Islet precursor cell (in vitro differentiated cells): ENCODE results near the gene RNF19B.
A peak's percentile ranks its signal among the peaks of the same experiment; 100 is the strongest.
"Not testable (repeated sequence)": the region's sequence is repeated elsewhere in the genome, so short reads cannot be mapped to it uniquely, and the experiment has no call there.

Source experiments
- DNase-seq: peaks from one replicate; pipeline ENCODE4 v3.0.0-alpha.2; 2018

Gene RNF19B

DNA sequence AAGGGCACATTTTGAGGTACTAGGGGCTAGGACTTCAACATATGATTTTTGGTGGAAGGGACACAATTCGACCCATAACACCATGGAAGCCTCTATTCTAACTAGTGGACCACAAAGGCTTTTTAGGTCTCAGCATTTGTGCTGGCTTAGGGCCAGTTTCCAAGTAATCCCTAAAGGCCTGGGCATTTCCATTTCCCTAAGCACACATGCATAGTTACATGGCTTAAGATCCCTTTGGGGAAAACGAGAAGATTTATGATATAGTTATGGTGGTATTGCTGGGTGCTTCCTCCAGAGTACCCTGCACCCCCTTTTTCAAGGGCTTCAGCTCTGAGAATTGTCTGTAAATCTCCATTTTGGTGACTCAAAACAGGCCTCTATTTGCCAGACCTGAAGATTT, 35.2 kb downstream of the RNF19B start:
- no peak for DNase-seq

DNA sequence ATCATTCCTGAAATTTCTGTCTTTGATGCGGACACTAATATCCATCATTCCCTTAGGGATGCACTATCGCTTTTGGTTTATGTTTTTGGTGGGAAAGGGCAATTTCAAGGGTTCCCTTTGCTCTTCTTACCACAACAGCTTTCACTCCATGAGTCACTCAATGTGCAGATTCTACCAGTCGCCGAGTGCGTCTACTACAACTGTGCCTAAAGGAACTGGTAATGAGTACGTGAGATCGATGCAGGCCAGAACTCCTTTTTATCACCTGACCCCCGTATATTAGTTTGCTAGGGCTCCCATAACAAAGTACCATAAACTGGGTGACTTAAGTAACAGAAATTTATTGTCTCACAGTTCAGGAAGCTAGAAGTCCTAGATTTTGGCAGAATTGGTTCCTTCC, 35.9 kb downstream of the RNF19B start:
- peak; percentile 63 for DNase-seq

DNA sequence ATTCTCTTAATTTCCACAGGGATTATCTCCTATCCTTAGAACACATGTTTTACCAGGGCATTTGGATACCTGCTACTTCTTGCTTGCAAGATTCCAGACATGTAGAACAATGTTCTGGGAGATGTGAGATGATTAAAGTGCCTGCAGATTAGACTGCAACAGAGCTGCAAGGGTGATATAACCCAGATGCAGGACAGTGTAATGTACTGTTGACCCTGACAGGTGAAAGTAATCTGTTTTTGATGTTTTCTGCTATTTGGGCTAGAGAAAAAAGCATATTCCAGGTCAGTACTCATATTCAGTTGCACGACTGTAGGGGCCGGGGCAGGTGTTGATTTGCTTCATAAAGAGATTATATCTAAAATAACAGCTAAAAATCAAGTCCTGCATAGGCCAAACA, 36.3 kb downstream of the RNF19B start:
- no peak for DNase-seq

DNA sequence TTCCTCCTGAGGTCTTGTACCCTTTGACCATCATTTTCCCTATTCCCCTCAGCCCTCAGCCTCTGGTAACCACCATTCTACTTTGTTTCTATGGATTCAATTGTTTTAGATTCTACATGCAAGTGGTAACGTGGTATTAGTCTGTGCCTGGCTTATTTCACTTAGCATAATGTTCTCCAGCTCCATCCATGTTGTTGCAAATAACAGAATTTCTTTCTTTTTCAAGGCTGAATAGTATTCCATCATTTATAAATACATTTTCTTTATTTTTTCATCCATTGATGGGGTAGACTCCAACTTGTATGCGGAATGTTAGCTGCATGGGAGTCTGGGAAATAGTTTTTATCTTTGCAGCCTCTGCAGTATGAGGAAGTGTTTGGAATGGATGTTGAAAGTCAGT, 37.2 kb downstream of the RNF19B start:
- DNase-seq: no peak

DNA sequence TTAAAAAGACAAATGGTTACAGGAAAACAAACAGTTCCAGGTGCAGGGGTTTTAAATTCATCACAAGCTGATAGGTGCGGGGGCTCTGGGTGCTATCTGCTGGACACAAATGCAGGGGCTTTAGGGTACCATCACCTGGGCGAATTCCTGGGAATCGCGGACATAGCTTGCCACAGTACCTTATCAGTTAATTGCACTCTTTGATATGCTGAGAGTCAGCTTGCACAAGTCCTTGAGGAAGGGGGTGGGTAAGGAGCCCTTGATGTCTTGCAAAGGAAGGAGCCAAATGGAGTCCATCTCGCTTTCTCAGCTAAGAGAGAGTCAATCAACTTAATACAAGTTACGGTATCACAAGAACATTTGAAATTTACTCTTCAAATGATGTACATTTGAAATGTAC, 38.0 kb downstream of the RNF19B start:
- no peak for DNase-seq

DNA sequence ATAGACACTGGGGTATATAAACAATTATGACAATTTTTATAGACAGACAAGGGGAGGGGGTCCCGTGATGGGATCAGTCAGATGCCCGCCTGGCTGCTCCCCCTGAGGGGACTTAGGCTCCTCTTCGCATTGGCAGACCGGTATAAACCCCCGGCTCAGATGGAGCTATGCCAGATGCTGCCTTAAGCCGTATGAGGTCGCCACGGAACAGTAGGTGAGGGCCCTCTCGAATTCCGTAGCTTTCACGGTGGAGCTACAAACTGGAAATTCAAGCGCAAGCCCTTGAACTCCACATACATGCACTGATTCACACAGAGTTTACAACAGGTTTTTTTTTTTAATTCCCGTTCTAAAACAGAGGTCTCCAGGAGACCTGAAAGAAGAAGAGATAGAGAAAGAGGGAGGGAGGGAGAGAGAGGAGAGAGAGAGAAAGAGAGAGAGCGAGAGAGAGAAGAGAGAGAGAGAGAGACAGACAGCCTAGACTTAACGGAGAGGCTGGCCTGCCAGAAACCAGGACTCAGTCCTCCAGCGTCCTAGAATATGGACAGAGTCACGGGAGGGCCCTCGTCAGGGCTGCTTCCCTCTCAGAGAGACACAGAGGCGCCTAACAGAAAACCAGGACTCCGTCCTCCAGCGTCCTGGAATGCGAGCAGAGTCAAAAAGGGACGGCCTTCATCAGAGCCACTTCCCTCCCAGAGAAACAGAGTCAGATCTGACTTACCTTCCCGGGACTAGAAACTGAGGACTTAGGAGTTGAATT, 39.0 kb downstream of the RNF19B start:
- DNase-seq: peak; percentile 91

DNA sequence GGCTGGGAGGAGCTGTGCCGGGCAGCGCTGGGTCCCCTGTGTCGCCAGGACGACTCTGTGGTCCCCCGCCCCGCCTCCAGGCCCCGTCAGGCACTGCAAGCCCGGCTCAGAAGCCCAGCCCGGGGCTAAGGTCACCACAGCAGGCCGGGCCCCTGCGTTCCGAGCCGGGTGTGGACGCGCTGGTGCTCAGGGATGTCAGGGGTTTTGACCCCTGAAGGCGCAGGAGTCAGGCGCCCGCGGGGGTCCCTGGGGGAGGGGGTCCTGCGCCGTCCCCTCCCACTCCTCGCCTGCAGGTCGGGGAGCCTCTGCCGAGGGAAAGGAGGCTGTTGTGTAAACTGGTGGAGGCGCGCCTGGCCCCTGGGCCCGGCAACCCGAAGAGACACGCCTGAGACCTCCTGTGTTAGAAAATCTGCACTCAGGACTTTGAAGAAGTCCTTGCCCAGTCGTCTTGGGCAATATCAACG, 39.7 kb downstream of the RNF19B start:
- DNase-seq: peak; percentile 83

DNA sequence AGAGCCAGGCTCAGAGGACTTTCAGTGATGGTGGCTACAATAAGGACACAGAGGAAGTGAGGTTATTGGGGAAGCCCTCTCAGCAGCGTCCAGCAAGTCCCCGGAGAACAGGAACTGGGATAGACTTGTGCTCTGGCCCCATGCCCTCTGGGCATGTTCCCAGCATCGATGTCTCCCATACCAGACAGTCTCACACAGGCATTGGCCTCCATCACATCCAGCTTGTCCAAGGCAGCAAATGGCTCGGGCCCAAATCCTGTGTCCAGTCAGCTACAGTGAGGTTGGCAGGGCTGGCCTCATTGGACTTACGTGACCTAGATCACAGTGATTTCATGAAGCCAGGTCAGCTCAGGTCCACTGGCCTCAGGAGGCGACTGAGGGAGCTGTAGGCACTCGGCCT, 43.8 kb downstream of the RNF19B start:
- peak; percentile 71 for DNase-seq

DNA sequence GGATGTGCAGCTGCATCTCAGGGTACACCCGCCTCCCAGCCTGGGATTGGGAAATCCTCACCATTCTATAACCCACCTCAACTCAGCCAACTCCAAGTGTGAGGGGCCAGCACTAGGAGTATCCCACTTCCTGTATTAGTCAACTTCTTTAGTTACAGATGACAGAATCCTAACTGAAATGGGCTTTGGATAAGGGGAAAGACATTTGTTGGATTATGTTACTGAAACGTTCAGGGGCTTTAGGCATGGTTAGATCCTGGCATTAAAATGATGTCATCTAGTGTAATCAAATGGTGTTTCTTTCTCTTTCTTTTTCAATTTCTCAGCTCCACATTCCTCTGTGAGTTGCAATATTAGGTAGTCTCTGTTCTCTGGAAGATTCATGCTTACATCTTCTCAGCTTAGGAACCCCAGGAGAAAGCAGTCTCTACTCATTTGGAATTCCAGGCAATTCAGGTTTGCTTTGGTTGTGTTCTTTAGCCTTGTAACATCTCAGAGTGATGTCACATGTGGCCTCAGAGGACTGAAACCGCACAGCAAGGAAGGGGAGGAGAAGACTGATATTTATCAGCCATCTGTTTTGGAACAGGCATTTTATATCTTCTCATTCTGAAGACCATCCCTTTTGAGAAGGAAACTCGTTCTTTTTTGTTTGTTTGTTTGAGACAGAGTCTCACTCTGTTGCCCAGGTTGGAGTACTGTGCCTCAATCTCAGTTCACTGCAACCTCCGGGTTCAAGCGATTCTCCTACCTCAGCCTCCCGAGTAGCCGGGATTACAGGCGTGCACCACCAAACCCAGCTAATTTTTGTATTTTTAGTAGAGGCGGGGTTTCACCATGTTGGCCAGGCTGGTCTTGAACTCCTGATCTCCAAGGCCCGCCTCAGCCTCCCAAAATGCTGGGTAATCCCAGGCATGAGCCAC, 44.5 kb downstream of the RNF19B start:
- DNase-seq: no peak

DNA sequence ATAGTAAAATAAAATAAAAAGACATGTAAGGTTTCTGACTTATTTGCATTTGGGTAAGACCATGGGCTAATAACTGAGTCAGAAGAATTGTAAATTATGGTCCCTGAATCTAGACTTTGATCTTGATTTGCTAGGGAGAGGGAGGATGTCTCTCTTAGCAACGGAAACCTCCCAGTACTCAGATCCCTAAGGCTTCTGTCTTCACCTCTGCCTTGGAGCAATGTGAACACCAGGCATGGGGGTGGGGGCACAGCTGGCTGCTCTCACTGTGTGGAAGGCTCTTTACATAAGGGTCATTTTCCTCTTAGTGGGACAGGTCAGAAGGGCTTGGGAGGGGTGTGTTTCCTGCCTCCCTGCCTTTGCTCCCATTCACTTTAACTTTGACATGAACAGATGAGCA, 46.4 kb downstream of the RNF19B start:
- DNase-seq: no peak

DNA sequence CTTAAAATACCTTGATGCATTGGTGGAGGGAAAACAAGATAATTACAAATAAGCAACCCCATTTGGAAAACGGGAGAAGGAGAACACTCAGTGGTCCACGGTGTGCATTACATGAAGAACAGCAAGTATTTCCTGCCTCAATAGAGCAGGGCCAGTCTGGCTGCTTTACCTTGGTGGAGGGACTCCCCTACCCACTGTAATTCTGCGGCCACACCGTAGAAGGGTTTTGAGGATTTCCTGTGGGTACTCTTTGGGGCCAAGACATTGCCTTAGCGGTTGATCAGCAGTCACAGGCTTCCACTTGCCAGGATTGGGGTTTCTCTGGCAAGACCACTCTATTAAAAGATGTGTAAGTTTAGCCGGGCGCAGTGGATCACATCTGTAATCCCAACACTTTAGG, 47.1 kb downstream of the RNF19B start:
- DNase-seq: no peak

DNA sequence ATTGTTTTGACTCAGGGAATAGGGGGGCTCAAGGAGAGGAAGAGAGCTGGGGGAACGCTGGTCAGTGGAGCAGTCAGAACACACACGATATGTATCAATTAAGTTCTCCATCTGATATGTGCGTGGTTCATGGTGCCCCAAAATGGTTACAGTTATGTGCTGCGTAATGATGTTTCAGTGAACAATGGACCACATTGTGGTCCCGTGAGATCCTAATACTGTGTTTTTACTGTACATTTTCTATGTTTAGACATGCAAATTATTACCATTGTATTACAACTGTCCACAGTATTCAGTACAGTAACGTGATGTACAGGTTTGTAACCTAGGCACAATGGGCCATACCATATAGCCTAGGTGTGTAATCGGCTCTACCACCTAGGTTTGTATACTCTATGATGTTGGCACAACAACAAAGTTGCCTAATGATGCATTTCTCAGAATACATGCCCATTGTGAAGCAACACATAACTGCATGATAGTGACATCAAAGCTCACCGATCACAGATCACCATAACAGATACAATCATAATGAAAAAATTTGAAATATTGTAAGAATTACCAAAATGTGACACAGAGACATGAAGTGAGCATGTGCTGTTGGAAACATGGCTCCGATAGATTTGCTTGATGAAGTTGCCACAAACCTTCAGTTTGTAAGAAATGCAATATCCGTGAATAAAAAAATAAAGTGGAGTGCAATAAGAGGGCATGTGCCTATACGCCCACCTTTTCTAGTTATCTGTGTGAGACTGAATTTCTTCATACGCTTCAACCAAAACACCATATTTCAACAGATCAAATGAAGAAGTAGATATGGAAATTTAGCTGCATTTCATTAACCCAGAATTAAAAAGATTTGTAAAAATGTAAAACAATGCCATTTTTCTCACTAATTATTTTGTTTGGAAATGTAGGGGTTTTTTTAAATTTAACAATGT, 48.6 kb downstream of the RNF19B start:
- no peak for DNase-seq

DNA sequence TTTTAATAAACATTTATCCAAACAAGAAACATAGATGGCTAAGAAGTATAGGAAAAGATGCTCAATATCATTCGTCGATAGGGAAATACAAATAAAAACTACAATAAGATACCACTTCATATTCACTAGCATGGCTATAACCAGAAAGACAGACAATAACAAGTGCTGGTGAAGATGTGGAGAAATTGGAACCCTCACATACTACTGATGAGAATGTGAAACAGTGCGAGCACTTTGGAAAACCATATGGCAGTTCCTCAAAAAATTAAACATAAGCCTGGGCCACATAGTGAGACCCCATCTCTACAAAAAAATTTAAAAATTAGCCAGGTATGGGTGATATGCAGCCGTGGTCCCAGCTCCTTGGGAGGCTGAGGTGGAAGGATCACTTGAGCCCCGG, 54.3 kb downstream of the RNF19B start:
- DNase-seq: no peak

DNA sequence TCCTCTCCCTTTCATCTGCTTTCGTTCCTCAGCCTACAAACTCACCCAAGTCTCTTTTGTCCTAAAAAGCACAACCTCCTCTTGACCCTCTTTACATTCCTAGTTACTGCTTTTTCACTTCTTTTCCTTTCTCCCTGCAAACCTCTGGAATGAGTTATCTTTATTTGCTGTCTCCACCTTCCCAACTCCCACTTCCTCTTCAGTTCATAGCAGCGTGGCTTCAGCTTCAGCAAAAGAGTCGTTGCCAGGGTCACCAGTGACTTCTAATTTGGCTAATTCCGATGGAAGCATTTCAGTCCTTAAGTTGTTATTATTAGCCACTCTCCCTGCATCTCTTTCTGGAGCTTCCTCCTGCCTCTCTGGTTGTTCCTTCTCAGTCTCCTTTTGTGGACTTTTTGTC, 57.2 kb downstream of the RNF19B start:
- no peak for DNase-seq

DNA sequence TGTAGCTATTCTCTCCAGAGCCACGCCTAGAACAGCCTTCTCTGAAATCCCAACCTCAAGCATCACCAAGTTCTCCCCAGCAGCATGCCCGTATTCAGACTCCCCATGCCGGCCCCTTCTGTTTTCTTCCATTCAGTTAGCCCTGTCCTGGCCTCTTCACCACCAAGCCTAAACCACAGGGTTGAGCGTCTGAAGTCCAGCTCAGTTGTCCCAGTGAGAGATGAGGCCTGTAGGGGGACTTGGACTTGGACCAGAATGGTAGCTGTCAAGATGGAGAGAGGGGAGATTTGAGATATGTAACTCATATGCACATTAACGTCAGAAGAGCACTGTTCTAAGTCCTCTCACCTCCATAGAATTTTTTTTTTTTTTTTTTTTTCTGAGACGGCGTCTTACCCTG, 58.0 kb downstream of the RNF19B start:
- DNase-seq: no peak

DNA sequence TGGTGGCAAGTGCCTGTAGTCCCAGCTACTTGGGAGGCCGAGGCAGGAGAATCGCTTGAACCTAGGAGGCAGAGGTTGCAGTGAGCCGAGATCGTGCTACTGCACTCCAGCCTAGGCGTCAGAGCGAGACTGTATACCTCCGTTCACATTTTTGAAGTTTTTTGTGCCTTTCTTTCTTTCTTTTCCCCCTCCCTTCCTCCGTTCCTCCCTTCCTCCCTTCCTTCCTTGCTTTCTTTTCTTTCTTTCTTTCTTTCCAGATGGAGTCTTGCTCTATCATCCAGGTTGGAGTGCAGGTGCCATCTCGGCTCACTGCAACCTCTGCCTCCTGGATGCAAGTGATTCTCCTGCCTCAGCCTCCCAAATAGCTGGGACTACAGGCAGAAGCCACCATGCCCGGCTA, 59.0 kb downstream of the RNF19B start:
- DNase-seq: not testable (repeated sequence)

DNA sequence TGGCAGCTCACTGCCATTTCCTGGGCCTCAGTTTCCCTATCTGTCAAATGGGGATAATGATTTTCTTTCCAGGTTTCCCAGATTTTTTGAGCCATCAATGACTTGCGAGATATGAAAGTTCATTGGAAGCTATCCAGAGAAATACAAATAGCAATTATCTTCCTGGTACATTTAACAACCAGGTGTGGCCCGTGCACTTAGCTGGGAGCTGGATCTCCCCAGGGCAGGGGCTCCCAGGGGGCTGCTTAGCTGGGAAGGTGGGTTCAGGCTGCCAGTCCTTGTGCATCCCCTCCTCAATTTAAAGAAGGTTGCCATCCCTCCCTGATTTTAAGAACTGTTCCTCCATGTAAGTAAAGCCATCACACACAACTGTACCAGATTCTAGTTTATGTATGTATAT, 59.8 kb downstream of the RNF19B start:
- no peak for DNase-seq

DNA sequence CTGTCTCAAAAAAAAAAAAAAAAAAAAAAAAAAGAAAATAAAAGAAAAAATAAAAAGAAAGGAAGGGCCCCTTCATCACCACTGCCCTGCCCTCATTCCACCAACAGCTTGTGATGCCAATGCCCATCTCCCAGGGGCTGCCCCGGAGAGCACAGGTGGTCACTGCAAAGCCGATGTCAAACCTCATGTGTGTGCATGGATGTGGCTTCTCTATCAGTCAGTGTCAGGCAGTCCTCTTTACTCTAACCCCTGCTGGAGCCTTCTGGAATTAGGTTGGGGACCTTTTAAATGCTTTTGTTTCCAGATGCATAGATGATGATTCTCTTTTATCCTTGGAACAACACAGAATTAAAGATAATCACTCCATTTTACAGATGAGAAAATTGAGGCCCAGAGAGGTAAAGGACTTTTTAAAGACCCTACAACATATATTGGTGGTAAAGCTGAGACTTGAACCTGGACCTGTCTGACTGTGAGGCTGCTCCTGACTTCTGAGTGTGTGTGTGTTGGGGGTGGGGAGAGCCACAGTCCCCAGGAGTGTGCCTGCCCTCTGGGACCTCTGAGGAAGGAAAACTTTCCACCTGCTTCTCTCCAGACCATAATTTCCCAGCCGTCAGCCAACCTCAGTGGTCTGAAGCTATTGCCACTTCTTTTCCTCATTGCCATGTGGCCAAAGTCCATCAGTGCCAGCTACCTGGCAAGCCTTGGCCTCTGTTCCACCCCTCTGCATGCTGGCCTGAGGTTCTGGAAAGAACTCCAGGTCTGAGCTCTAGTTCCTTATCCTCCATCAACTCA, 60.4 kb downstream of the RNF19B start:
- no peak for DNase-seq

DNA sequence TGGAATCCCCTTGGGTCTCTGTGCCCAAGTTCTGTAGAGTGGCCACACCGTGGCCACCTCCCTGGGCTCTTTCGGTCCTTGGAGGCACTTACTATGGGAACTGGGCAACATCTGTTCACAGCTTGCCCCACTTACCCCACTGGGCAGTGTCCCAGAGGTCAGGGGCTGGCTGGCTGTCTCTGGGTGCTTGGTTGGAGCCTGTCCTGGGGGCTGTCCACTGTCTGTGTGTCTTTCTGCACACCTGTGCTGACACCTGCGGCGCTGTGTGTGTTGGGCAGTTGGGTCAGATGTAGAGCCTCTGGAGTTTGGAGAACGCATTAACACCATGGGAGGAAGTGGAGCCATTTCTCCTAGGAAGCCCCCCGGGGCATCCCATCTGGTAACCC, 62.1 kb downstream of the RNF19B start:
- DNase-seq: no peak

DNA sequence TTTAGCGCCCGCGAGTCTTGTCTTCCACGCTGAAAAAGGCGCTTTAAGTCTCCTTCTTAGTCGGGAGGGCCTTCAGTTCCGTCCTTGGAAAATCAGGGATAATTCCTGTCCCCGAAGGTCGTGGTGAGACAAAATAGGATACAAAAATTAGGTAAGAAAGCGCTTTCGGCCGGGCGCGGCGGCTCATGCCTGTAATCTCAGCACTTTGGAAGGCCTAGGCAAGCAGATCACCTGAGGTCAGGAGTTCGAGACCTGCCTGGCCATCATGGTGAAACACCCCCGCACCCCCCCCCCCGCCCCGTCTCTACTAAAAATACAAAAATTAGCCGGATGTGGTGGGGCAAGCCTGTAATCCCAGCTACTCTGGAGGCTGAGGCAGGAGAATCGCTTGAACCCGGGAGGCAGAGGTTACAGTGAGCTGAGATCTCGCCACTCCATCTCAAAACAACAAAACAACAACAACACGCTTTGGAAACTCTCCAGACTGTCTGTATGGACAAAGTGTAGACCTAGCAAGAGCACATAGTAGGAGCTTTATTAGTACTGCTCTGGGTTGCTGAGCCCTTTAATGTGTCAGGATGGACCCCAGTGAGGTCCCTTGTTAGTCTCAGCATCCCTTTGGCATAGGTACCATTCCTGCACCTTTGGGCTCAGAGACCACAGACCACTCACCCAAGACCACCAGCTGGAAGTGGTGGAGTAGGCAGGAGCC, 62.6 kb downstream of the RNF19B start:
- DNase-seq: no peak
